ENCODE results near the gene TMEM87A. TPM values are rescaled to one million over a fixed set of nuclear protein-coding genes. Genes with fewer than 3 reads are reported as not detected.

The TMEM87A gene
- total and polyA plus RNA-seq, 2 experiments from 2014 or later: 64.6 to 66.1 TPM

DNA sequence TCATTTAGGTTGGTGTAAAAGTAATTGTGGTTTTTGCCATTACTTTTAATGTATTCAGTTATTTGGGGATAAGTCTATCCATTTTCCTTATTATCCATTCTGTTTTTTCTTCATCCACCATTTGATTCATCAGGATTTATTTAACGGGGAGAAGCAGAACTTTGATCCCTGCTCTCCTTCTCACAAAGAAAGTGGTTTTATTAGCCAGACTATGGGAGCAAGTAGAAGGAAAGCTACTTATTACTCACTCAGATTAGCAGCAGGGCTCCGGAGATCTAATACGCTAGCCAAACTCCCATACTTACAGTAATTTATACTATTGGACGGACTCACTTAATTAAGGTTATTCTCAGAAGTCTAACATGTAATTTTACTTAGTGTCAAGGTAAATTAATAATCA is 14.7 kb upstream of the TMEM87A start:
- no peaks in the 10 kb centered on the region for H3K9me3 ChIP-seq (ENCODE audit: low read depth)
- H3K9ac ChIP-seq: no peak overlapping the region
- H2AFZ ChIP-seq: no peak overlapping the region
- H3K9me2 ChIP-seq (ENCODE audit: insufficient read depth): no peaks in the 10 kb centered on the region
- 0 out of 2 replicates have a peak, but pooled peaks cover 12% of the 10 kb centered on the region for H3F3A ChIP-seq (ENCODE audit: insufficient read depth)
- no peaks in the 10 kb centered on the region for H3K79me2 ChIP-seq (ENCODE audit: insufficient read depth)
- in situ Hi-C loops (cut with MboI): no loop called here
- H3K27ac ChIP-seq: no peak overlapping the region
- H3K27me3 ChIP-seq (replicated peaks; ENCODE audit: insufficient read depth): no peaks in the 10 kb centered on the region
- DNase-seq: no peak
- no peaks in the 10 kb centered on the region for H4K20me1 ChIP-seq (ENCODE audit: insufficient read depth)
- peaks cover 21% of the 10 kb centered on the region for H3K36me3 ChIP-seq (ENCODE audit: low read depth)
- no peak overlapping the region for H3K4me2 ChIP-seq (ENCODE audit: unreplicated experiment)
- peaks cover 16% of the 10 kb centered on the region; the same call in 1 of the 2 replicates for H3K4me1 ChIP-seq (ENCODE audit: insufficient read depth)
- WGBS, 2 experiments (ENCODE audit: low coverage in 1 of 2, low lambda C conversion rate in 2 of 2, missing lambda C conversion rate in 2 of 2): 95 to 98% methylated on average over 4 of the region's 4 CpGs
- H3K4me3 ChIP-seq: no peak overlapping the region
- TF ChIP-seq EZH2phosphoT487 (IDR thresholded peaks at IDR 0.05; ENCODE audit: insufficient read depth, low read depth): no peak
- no peak for TF ChIP-seq EZH2 (IDR thresholded peaks at IDR 0.05; ENCODE audit: insufficient read depth, poor library complexity, severe bottlenecking)

DNA sequence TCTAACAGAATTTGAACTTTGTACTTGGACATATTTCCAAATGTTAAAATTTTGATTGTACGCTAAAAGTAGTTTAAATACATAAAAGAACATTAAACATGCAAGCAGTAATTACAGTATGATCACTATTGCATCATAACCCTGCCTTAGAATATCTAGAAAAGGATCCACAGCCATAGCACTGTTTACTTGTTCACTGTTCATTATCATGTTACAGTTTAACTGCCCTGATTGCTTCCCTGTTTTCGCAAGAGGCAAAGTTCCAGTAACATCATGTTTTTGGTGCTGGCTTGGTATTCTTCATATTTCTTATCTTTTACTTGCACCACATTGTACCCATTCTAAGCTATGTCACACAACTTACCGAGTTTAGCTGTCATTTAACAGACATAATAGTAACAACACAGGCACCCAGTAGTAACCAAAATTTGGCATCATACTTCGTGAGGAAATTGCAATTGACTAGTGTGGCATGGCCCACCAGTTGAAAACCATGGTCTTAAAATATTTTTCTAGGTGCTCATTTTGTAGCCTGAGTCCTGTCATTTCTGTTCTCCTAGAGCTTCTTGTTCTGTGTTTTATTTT is 13.3 kb upstream of the TMEM87A start:
- Histone ChIP-seq H3K27me3 (replicated peaks; ENCODE audit: insufficient read depth) (no peaks in the 10 kb centered on the region), H3K9ac (no peak overlapping the region), H3K27ac (no peak overlapping the region), H3F3A (ENCODE audit: insufficient read depth) (0 out of 2 replicates have a peak, but pooled peaks cover 12% of the 10 kb centered on the region), H3K79me2 (ENCODE audit: insufficient read depth) (no peaks in the 10 kb centered on the region), H3K36me3 (ENCODE audit: low read depth) (peaks cover 15% of the 10 kb centered on the region), H3K4me3 (no peak overlapping the region), H3K9me2 (ENCODE audit: insufficient read depth) (no peaks in the 10 kb centered on the region), H3K4me2 (ENCODE audit: unreplicated experiment) (no peak overlapping the region), H3K4me1 (ENCODE audit: insufficient read depth) (peaks cover 16% of the 10 kb centered on the region; the same call in 1 of the 2 replicates), H3K9me3 (ENCODE audit: low read depth) (no peaks in the 10 kb centered on the region), H2AFZ (no peak overlapping the region), H4K20me1 (ENCODE audit: insufficient read depth) (no peaks in the 10 kb centered on the region)
- peak; percentile 4 for DNase-seq
- WGBS, 2 experiments (ENCODE audit: low coverage in 1 of 2, low lambda C conversion rate in 2 of 2, missing lambda C conversion rate in 2 of 2): 97 to 100% methylated on average over 4 of the region's 4 CpGs
- TF ChIP-seq EZH2phosphoT487 (IDR thresholded peaks at IDR 0.05; ENCODE audit: insufficient read depth, low read depth): no peak
- no peak for TF ChIP-seq EZH2 (IDR thresholded peaks at IDR 0.05; ENCODE audit: insufficient read depth, poor library complexity, severe bottlenecking)
- in situ Hi-C loops (cut with MboI): no loop called here

DNA sequence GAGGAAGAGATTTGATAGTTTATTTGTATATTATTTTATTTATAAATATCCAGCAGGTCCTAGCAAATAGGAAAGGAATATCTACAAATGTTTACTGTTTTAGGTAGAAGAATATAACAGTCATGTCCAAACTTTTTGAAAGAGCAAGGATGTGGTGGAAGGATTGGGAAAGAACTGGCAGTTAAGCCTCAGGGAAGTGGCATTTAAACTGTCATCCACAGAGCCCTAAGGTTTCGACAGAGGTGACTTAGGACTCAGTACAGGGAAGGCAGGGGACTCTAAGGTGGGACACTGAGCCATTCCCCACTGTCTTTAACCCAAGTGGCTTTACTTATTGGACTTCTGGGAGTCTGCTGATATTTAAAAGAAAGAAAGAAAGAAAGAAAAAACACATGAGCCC is 11.8 kb upstream of the TMEM87A start:
- Histone ChIP-seq H2AFZ (no peak overlapping the region), H3K27ac (no peak overlapping the region; the same call in 1 of the 2 replicates), H3K4me2 (ENCODE audit: unreplicated experiment) (no peak overlapping the region), H4K20me1 (ENCODE audit: insufficient read depth) (no peaks in the 10 kb centered on the region), H3K9me3 (ENCODE audit: low read depth) (no peaks in the 10 kb centered on the region), H3K4me1 (ENCODE audit: insufficient read depth) (peaks cover 16% of the 10 kb centered on the region; the same call in 1 of the 2 replicates), H3F3A (ENCODE audit: insufficient read depth) (0 out of 2 replicates have a peak, but pooled peaks cover 12% of the 10 kb centered on the region), H3K36me3 (ENCODE audit: low read depth) (peaks cover 25% of the 10 kb centered on the region), H3K27me3 (replicated peaks; ENCODE audit: insufficient read depth) (no peaks in the 10 kb centered on the region), H3K79me2 (ENCODE audit: insufficient read depth) (no peaks in the 10 kb centered on the region), H3K9me2 (ENCODE audit: insufficient read depth) (no peaks in the 10 kb centered on the region), H3K4me3 (no peak overlapping the region), H3K9ac (no peak overlapping the region)
- in situ Hi-C loops (cut with MboI): no loop called here
- peak; percentile 30 for DNase-seq
- 79 to 92% methylated on average over 1 of the region's 1 CpG for WGBS, 2 experiments (ENCODE audit: low coverage in 1 of 2, low lambda C conversion rate in 2 of 2, missing lambda C conversion rate in 2 of 2)
- no peak for TF ChIP-seq EZH2 (IDR thresholded peaks at IDR 0.05; ENCODE audit: insufficient read depth, poor library complexity, severe bottlenecking)
- TF ChIP-seq EZH2phosphoT487 (IDR thresholded peaks at IDR 0.05; ENCODE audit: insufficient read depth, low read depth): no peak

DNA sequence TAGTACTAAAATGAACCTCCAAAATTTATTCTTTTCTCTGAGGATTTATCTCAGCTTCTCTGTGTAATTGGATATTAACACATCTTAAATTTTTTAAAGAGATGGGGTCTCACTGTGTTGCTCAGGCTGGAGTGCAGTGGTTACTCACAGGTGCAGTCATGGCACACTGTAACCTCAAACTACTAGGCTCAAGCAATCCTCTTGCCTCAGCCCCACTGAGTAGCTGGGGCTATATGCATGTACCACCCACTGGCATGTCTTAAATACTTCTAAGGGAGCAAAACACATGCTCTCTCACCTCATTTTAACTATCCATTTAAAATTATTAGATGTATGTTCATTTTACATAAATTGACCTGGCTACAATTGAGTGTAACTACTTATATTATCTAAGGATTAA is 11.3 kb upstream of the TMEM87A start:
- H3F3A ChIP-seq (ENCODE audit: insufficient read depth): 0 out of 2 replicates have a peak, but pooled peaks cover 12% of the 10 kb centered on the region
- H3K4me2 ChIP-seq (ENCODE audit: unreplicated experiment): no peak overlapping the region
- no peaks in the 10 kb centered on the region for H3K9me3 ChIP-seq (ENCODE audit: low read depth)
- no peak overlapping the region for H3K9ac ChIP-seq
- no peaks in the 10 kb centered on the region for H3K27me3 ChIP-seq (replicated peaks; ENCODE audit: insufficient read depth)
- in situ Hi-C loops (cut with MboI): no loop called here
- H3K4me3 ChIP-seq: no peak overlapping the region
- no peak overlapping the region; the same call in 1 of the 2 replicates for H3K27ac ChIP-seq
- peak; percentile 6 for DNase-seq
- no peaks in the 10 kb centered on the region for H3K79me2 ChIP-seq (ENCODE audit: insufficient read depth)
- peaks cover 16% of the 10 kb centered on the region; the same call in 1 of the 2 replicates for H3K4me1 ChIP-seq (ENCODE audit: insufficient read depth)
- H3K9me2 ChIP-seq (ENCODE audit: insufficient read depth): no peaks in the 10 kb centered on the region
- H2AFZ ChIP-seq: no peak overlapping the region
- no peaks in the 10 kb centered on the region for H4K20me1 ChIP-seq (ENCODE audit: insufficient read depth)
- peaks cover 25% of the 10 kb centered on the region for H3K36me3 ChIP-seq (ENCODE audit: low read depth)
- TF ChIP-seq EZH2phosphoT487 (IDR thresholded peaks at IDR 0.05; ENCODE audit: insufficient read depth, low read depth): no peak

Data from GM23248 (cell line).